Measurements from ENCODE around the gene THPO. TPM values are rescaled to one million over a fixed set of nuclear protein-coding genes. Genes with fewer than 3 reads are reported as not detected.

The THPO gene
- total RNA-seq, 1 donor = not detected

DNA sequence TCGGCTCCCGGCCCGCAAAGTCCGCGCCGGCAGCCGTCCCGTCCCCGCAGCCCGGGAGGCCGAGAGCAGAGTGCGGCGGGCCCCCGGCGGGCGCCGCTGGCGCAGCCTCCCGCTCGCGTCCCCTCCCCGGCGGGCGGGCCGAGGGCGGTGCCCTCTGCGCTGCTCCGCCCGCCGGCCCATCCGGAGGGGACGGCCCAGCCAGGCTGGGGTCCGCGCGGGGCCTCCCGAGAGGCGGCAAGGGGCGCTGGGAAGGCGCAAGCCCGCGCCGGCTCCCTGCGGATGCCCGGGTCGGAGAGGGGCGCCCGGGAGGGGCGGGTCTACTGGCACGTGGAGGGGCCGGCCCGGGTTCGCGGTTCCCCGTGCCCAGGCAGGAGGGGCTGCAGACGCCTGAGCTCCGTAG lies 16.5 kb downstream of the THPO start, which contains the start of the genes CLCN2 and POLR2H:
TSS of gene CLCN2 (minus strand) at position 74 of the 400 bp plus-strand sequence. CDS start 126 bp downstream, outside the sequence.
TSS of gene POLR2H (plus strand) at position 179 of the 400 bp plus-strand sequence. CDS start 1,783 bp downstream, outside the sequence.
- Histone ChIP-seq H3K27me3 (ENCODE audit: insufficient read depth, low read length) (no peaks in the 10 kb centered on the region), H3K9me3 (ENCODE audit: low read depth, low read length) (no peaks in the 10 kb centered on the region), H3K4me1 (ENCODE audit: insufficient read depth, low read length) (peaks cover 22% of the 10 kb centered on the region), H3K4me3 (ENCODE audit: low read length) (peak within 1 kb of the TSS; percentile 54)

DNA sequence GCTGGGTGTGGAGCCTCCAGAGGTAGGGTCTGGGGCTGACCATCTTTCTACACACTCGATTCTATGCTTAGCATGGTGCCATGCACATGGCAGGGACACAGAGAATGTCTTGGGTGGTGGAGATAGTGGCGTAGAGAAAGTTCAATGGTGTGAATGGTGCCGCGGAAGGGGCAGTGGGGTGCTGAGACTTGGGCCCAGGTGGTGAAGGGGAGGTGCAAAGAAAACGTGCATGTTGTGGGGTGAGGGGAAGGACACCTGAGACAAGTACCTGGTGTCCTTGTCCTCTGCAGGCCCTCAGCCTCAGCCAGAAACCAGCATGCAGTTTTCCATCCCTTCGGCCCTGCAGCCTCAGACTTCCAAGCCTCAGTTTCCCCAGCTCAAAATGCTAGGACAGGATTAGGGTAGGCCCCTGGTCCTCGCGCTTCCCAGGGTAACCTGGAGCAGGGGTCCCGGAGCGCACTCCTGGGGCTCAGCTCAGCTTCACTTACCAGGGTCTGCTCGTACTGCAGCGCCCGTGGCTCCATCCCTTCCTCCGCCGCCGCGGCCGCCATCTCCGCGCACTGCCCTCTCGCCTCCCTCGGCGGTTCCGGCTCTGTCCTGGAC lies 17.0 kb downstream of the THPO start:
- H3K27me3 ChIP-seq (ENCODE audit: insufficient read depth, low read length) = no peaks in the 10 kb centered on the region
- H3K4me1 ChIP-seq (ENCODE audit: insufficient read depth, low read length) = peaks cover 22% of the 10 kb centered on the region
- no peaks in the 10 kb centered on the region for H3K9me3 ChIP-seq (ENCODE audit: low read depth, low read length)
- peak overlapping the region; percentile 54 for H3K4me3 ChIP-seq (ENCODE audit: low read length)

DNA sequence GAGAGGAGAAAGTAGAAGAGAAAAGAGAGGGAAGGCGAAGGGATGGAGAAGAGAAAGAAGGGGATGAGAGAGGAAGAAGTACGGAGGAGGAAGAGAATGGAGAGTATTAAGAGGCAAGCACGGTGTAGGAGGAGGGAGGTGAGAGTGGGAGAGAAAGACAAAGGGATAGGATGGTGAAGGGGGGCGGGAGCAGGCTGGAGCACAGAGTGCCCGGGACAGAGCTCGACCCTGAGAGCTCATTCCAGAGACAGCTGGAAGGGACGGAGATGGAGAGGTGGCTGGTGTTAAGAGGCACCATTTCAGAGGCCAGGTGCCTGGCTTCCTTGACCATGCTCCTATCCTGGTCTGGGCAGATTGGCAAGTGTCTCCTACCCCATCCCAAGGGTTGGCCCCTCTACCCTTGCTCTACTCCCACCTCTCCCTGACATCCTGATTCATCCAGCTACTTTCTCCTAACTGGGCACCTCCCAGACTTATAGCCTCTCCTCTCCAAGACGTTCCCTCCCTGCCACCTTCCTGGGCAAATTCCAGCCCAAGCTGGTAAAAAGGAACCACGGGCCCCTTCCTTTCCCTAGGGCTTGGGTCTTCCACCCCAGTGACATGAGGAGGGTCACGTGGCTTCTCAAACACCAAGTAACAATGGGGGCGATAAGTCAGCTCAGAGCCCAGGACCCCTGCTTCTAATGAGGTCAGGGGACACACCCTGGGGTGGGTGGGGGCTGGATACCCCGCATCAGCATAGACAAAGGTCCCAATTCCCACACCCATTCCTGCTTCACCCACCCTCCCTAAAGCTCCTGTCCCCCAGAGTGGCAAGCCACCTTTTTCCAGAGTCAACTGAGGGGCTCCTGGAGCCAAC lies 17.7 kb downstream of the THPO start:
- H3K9me3 ChIP-seq (ENCODE audit: low read depth, low read length) = no peaks in the 10 kb centered on the region
- H3K4me1 ChIP-seq (ENCODE audit: insufficient read depth, low read length) = peaks cover 22% of the 10 kb centered on the region
- no peaks in the 10 kb centered on the region for H3K27me3 ChIP-seq (ENCODE audit: insufficient read depth, low read length)
- no peak overlapping the region for H3K4me3 ChIP-seq (ENCODE audit: low read length)

DNA sequence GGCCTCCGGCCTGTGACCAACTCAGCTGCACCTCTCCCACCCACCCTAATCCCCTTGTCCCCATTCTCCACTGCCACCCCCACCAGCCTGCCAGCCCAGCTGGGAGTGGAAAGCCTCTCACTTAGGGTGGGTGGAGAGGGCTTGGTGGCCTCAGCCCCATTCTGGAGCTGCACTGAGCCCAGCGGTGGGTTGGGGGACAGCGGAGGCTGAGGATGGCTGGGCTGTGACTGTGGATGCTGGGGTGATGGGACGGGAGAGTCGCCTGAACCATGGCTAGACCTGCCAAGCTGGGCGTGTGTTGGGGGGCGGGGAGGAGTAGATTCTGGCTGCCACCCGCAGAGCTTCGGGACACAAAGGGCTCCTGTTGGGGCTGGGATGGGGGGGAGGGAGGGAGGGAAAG lies 18.4 kb downstream of the THPO start:
- Histone ChIP-seq H3K27me3 (ENCODE audit: insufficient read depth, low read length) (no peaks in the 10 kb centered on the region), H3K9me3 (ENCODE audit: low read depth, low read length) (no peaks in the 10 kb centered on the region), H3K4me3 (ENCODE audit: low read length) (no peak overlapping the region), H3K4me1 (ENCODE audit: insufficient read depth, low read length) (peaks cover 20% of the 10 kb centered on the region)

DNA sequence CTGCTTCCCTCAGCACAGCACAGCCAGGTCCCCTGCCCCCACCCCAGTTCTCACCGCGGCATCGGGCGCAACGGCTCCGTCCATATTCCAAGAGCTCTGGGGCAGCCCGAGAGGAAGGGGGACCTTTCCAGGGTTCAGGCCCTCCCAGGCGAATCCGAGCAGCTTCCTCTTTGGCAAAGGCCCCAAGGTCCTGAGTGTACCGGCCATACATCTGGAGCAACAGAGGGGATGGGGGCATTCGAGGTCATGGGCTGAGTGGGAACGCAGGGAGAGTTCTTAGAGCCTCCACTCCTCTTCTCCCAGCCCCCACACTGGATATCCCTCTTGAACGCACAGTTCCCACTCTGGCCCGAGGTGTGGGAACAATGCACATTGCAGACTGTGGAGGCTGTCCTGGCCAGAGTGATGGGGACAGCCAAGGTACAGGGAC lies 19.1 kb downstream of the THPO start:
- Histone ChIP-seq H3K4me1 (ENCODE audit: insufficient read depth, low read length) (peaks cover 17% of the 10 kb centered on the region), H3K4me3 (ENCODE audit: low read length) (no peak overlapping the region), H3K9me3 (ENCODE audit: low read depth, low read length) (no peaks in the 10 kb centered on the region), H3K27me3 (ENCODE audit: insufficient read depth, low read length) (no peaks in the 10 kb centered on the region)

DNA sequence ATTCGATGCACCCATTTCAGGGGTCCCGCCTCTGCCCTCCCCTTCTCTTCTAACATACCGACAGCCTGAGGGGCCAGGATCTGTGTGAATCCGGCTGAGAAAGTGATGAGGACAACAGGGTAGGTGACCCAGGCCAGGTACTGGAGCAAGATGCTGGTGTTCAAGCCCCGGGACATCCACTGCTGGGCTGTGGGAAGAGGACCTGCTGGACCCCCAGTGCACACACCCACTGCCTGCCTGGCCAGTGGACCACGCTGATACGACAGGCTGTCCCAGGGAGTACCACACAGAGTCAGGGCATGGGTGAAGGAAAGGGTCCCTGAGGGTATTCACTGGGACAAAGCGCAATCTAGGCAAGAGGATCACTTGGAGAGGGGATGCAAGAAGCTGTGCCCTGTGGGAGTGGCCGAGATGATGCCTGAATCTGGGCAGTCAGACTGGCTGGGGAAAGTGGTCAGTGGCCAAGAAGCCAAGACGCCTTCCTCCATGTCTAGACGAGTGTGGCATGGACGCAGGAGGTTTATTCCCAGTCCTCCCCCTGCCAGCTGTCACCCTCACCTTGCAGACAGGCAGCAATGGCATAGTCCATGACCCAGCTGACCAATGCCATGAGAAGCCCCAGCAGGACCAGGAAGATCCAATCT lies 19.8 kb downstream of the THPO start:
- no peaks in the 10 kb centered on the region for H3K9me3 ChIP-seq (ENCODE audit: low read depth, low read length)
- H3K4me3 ChIP-seq (ENCODE audit: low read length) = no peak overlapping the region
- H3K27me3 ChIP-seq (ENCODE audit: insufficient read depth, low read length) = no peaks in the 10 kb centered on the region
- peaks cover 12% of the 10 kb centered on the region for H3K4me1 ChIP-seq (ENCODE audit: insufficient read depth, low read length)

DNA sequence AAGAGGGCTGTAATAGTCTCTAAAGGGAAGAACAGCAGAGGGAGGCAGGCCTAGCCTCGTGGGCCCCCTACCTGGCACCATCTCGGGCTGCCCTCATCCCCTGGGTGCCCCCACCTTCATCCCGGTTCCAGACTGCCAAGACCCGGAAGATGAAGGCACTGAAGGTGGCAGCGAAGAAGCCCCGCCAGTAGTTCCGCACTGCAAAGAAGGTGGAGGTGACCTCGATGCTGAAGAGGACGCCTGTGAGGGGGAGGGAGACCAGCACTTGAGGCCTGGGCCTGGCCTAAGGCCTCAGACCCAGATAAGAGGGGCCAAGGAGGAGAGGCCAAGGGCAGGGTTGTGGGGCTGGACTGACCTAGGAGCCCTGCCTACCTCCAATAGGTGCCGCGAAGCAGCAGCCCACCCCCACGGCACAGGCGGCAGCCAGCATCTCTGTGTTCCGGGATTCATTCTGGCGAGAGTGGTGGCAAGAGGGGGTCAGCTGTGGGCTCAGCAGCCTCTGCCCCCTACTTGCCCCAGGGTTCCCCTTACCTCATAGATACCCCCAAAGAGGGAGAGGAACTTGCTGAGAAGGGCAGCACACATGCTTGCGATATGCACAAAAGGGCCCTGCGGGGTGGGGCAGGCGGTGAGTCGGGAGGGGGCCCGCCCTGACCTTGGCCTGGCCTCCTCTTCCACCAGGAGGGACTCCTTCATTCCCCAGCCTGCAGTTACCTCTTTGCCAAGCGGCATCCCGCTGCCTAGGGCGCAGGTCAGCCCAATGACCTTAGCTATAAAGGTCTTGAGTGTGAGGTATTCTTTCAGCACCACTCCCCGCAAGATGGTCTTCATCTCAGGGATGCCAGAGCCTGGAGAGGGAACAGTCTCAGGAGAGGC lies 20.5 kb downstream of the THPO start:
- Histone ChIP-seq H3K4me1 (ENCODE audit: insufficient read depth, low read length) (peaks cover 12% of the 10 kb centered on the region), H3K4me3 (ENCODE audit: low read length) (no peak overlapping the region), H3K27me3 (ENCODE audit: insufficient read depth, low read length) (no peaks in the 10 kb centered on the region), H3K9me3 (ENCODE audit: low read depth, low read length) (no peaks in the 10 kb centered on the region)

DNA sequence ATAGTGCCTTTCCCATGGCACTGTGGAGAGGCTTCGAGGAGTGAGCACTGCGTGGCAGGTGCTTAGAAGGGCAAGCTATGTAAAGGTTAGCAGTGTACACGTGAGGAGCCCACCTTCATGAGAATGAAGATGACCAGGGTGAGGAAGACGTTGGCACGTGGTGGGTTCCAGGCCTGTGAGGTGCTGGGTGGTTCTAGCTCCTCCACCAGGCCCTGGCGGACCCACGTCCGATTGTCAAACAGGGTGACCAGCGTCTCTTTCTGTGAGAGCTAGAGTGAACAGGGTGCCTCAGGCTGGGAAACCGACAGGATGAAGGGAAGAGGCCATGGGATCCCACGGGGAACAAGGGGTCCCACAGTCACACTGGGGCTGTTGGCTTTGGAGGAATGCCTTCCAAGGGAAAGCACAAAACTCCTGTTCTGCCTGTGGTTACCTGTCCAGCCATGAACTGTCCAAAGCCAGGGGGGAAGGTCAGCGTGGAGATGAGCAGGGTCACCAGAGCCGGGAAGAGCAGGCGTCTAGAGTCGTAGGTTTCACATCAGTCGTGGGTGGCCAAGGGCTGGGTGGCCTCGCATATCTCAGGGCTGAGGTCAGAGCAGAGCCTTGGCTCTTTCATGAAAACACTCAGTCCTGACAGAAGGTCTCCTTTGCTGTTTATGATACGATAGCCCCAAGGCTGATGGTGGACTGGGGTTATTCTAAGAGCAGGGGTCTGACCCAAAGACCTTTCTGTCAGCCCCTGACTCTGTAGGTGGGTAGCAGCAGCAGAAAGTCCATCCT lies 22.6 kb downstream of the THPO start:
- H3K9me3 ChIP-seq (ENCODE audit: low read depth, low read length) = no peaks in the 10 kb centered on the region
- H3K4me3 ChIP-seq (ENCODE audit: low read length) = no peak overlapping the region
- peaks cover 4% of the 10 kb centered on the region for H3K4me1 ChIP-seq (ENCODE audit: insufficient read depth, low read length)
- H3K27me3 ChIP-seq (ENCODE audit: insufficient read depth, low read length) = no peaks in the 10 kb centered on the region

DNA sequence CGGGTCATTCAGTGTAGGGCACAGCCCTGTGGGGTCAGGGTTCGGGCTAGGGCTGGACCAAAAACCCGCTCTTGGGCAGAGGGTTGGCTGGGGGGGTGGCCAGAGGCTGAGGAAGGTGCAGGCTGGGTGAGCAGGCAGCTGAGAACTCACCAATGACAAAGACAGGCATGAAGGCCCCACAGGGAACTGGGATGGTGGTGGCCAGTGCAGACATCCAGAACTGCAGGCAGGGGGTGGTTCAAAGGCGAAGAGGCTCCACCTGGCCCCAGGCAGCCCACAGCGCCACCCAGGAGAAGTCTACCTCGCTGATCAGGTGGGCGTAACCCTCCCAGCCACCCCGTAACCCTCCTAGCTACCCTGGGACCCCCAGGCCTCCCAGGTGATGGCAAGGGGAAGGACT lies 23.3 kb downstream of the THPO start:
- peaks cover 4% of the 10 kb centered on the region for H3K4me1 ChIP-seq (ENCODE audit: insufficient read depth, low read length)
- H3K9me3 ChIP-seq (ENCODE audit: low read depth, low read length) = no peaks in the 10 kb centered on the region
- no peak overlapping the region for H3K4me3 ChIP-seq (ENCODE audit: low read length)
- H3K27me3 ChIP-seq (ENCODE audit: insufficient read depth, low read length) = no peaks in the 10 kb centered on the region

DNA sequence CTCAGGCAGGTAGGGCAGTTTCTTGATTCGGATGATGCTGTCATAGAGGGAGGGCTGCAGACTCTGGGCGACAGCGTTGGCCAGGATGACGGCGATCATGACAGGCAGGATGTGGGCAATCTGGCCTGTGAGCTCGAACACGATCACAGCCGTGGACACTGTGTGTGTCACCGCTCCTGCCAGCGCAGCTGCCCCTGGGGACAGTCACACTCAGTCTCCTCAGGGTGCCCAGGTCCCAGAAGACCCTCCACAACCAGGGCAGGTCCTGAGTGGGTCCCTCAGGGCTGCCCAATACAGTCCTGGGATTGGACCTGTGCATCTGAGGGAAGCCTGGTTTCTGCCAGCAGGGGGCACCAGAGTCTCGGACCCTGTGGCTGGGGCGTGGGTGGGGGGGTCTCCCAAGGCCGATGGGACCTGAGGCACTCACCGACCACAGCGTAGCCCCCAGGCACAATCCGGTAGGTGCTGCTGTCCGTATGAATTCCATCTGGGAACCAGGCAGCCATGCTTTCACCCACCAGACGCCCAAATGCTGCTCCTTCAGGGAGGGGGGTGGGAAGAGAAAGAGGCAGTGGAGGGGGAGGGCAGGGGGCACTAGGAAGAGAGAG lies 23.8 kb downstream of the THPO start:
- no peaks in the 10 kb centered on the region for H3K27me3 ChIP-seq (ENCODE audit: insufficient read depth, low read length)
- no peaks in the 10 kb centered on the region for H3K9me3 ChIP-seq (ENCODE audit: low read depth, low read length)
- H3K4me1 ChIP-seq (ENCODE audit: insufficient read depth, low read length) = peaks cover 4% of the 10 kb centered on the region

DNA sequence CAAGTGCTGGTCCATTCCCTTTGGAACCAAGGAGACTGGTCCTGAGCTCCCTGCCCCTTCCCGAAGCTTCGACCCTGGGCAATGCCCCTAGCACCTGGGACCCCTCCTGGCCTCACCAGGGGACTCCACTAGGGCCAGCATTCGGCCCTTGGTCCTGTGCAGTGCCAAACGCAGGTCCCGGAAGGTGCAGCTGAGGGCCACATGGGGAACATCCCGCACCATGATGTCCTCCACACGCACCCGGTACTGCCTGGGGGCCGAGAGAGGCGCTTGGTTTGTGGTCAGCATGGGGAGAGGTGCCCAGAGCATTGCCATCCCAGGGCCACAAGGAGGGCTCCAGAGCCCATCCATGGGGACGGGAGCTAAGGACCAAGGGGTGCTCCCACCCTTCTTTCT lies 24.5 kb downstream of the THPO start:
- Histone ChIP-seq H3K9me3 (ENCODE audit: low read depth, low read length) (no peaks in the 10 kb centered on the region), H3K27me3 (ENCODE audit: insufficient read depth, low read length) (no peaks in the 10 kb centered on the region), H3K4me1 (ENCODE audit: insufficient read depth, low read length) (peaks cover 4% of the 10 kb centered on the region), H3K4me3 (ENCODE audit: low read length) (no peak overlapping the region)

More for the DNA sequence above, 23.8 kb downstream of the THPO start:
- no peak overlapping the region for H3K4me3 ChIP-seq (ENCODE audit: low read length)

DNA sequence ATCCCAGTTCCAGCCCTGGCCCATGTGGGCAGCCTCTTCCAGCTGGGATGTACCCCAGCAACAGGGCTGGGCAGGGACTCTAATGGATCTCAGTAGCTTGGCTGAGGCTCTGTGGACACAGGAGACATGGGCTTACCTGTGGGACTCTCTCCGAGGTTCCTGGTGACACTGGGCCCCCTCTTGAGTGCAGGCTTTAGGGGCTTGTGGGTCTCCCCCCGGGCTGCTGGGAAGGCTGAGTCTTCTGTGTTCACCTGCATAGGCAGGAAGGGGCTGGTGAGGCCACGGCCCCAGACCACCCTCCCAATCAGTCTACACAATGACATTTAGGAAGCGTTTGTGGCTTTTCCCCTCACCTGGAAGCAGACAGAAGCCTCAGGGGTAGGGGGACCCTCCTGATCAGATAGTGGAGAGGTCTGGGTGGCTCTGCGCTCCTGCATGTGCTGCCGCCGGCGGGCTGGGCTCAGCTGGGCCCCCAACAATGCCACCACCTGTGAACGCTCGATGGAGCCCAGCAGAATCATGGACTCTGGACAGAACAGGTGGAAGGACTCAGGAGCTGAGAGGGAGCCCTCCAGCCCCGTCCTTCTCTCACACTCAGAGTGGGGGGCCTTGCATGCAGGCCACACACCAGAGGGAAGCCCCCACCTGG lies 25.0 kb downstream of the THPO start:
- H3K9me3 ChIP-seq (ENCODE audit: low read depth, low read length) = no peaks in the 10 kb centered on the region
- H3K4me3 ChIP-seq (ENCODE audit: low read length) = no peak overlapping the region
- H3K4me1 ChIP-seq (ENCODE audit: insufficient read depth, low read length) = peaks cover 4% of the 10 kb centered on the region
- H3K27me3 ChIP-seq (ENCODE audit: insufficient read depth, low read length) = no peaks in the 10 kb centered on the region

DNA sequence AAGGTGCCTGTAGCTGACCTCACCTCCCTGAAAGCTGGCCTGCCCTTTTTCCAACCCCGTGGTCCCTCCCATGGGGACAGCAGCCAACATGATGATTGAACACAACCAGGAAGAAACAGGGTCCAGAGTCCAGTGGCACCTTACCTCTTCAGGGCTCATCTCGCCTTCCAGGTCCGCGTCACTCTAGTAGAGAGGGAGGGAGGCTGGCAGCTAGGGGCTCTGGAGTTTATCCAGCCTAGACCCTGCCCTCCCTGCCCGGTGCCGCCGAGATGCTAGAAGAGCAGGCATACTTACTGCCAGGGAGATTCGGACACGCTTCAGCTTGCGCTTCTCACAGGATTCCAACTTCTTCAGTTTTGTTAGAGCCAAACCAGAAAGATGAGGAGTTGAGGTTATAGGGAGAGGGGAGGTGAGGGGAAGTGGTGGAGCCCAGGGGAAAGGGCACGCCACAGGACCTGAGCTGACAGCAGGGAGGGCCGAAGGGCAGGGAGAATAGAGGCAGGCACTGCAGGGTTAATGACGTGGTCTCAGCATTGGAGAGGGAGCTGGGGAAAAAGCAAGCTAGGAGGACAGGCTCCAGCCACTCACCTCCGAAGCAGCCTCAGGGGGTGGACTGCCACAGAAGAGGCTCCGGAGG lies 25.7 kb downstream of the THPO start:
- H3K4me1 ChIP-seq (ENCODE audit: insufficient read depth, low read length) = peaks cover 4% of the 10 kb centered on the region
- no peaks in the 10 kb centered on the region for H3K27me3 ChIP-seq (ENCODE audit: insufficient read depth, low read length)
- no peak overlapping the region for H3K4me3 ChIP-seq (ENCODE audit: low read length)
- H3K9me3 ChIP-seq (ENCODE audit: low read depth, low read length) = no peaks in the 10 kb centered on the region
